ENCODE results near the gene RSPH10B2.
"Not testable (repeated sequence)": the region's sequence is repeated elsewhere in the genome, so short reads cannot be mapped to it uniquely, and the experiment has no call there.

The RSPH10B2 gene

DNA sequence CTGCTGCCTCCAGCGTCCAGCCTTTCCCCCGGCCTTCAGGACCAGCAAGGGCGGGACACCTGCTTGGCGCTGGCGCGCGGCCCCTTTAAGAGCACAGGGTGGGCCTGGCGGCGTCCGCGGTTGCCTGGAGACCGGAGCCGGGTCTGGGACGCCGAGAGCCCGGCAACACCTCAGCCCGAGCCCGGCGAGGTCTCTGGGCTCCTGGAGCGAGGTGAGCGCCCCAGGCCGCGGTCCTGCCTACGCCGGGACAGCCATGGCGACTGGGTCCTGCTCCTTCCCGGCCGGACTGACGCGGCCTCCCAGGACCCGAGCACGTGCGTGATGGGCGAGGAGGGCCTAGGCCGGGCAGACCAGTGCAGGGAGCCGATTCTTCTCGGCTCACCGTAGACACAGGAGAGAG, at the start of gene RSPH10B2:
RSPH10B2 (plus strand) TSS at position 140 of the 400 bp plus-strand sequence. CDS start 3,575 bp downstream, outside the sequence.
- DNase-seq (ENCODE audit: low read depth): not testable (repeated sequence)

GRCh38 chr7:6705959-6706665, 47.8 kb upstream of the RSPH10B2 start:
- no peak for DNase-seq (ENCODE audit: low read depth)

- peak; percentile 87 for DNase-seq (ENCODE audit: low read depth)
These were observed 47.1 kb upstream of the RSPH10B2 start, which contains the start of gene ZNF12 for GRCh38 chr7:6706666-6707407. Gene ZNF12, minus strand, starts transcription at chr7:6706947. Its CDS starts 1,774 bp downstream, at chr7:6705173.

DNA sequence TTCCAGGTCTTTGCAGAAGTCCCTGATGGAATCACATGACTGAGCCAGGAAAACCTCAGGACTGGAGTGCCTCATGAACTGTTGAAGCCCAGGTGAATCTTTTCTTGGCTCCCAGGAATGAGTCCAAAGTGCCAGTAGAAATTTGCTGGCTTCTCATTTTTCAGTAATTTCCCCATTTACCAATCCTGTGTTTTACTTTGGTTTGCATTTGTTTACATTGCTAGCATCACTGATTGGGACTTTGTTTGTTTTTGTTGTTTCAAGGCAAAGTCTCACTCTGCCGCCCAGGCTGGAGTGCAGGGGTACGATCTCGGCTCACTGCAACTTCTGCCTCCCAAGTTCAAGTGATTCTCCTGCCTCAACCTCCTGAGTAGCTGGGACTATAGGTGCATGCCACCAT, 45.6 kb upstream of the RSPH10B2 start:
- DNase-seq (ENCODE audit: low read depth): no peak

- no peak for DNase-seq (ENCODE audit: low read depth)
These were observed 44.1 kb upstream of the RSPH10B2 start for GRCh38 chr7:6709808-6710207.

DNA sequence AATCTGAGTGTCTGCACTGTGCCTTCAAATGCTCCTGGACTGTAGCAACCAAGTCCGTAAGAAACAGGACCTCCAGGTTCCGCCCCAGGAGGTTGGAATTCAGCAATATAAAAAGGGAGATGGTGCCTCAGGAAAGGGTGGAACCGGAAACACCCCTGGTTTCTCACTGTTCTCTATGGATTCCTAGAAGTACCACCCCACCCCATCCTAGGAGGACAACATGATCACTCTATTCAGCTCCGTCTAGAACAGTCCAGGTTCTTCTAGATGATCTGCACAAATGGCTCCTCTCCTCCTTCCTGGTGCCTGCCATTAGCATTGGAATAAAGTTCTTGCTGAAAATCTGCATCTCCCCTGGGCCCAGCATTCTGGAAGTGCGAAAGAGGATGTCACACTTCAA, 39.5 kb upstream of the RSPH10B2 start:
- DNase-seq (ENCODE audit: low read depth): no peak

DNA sequence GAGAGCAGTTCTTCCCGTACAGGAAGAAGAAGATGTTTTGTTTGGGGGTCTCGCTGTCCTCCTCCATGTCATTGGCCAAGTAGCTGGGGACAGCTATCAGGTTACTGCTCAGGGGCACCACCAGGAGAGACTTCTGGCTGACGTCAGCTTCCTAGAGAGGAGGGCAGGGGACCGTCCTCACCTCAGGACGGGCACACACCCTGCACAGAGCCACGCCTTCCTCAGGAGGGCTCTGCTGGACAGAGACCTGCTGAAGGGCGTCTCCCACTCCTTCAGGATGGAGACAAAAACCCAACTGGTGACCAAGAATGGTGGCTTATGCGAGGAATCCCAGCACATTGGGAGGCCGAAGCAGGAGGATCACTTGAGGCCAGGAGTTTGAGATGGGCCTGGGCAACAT, 38.0 kb upstream of the RSPH10B2 start:
- DNase-seq (ENCODE audit: low read depth): not testable (repeated sequence)

- DNase-seq (ENCODE audit: low read depth): no peak
These were observed 35.8 kb upstream of the RSPH10B2 start for GRCh38 chr7:6718124-6718523.

DNA sequence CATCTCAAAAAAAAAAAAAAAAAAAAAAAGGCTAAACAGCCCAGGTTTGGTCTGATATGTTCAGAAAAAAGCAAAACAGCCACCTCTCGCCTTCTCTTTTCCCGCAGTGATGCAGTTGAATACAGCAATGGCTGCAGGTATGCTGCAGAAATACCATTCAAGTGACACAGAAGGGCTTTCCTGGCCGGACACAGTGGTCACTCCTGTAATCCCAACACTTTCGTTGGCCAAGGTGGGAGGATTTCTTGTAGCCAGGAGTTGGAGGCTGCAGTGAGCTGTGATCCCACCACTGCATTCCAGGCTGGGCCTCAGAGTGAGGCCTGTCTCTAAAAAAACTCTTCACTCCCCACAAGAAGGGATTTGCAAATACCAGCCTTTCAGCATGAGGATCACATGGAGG, 29.6 kb upstream of the RSPH10B2 start:
- not testable (repeated sequence) for DNase-seq (ENCODE audit: low read depth)

DNA sequence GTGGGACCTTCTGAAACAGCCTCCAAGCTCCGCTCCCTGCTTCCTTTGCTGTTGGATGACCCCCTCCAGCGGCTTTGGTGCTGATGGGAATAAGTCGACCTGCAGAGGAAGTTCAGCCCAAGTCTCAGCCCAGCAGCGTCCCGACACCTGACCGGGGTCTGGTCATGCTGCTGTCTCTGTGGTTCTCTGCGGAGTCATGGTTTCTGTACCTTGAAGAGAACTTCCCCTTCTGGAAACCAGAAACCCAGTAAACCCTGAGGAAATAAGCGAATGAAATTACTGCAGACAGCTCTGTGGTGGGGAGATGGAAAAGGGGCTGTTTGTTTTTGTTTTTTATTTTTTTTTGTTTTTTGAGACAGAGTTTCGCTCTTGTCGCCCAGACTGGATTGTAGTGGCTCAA, 28.9 kb upstream of the RSPH10B2 start:
- no peak for DNase-seq (ENCODE audit: low read depth)

DNA sequence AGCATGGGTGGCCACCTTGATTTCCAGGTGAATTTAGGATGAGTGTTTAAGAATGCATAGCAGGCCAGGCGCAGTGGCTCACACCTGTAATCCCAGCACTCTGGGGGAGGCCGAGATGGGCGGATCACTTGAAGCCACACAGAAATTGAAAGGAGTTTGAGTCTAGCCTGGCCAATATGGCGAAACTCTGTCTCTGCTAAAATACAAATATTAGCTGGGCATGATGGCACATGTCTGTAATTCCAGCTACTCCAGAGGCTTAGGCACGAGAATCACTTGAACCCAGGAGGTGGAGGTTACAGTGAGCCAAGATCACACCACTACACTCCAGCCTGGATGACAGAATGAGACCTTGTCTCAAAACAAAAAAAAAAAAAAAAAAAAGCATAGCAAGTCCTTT, 27.6 kb upstream of the RSPH10B2 start:
- DNase-seq (ENCODE audit: low read depth): not testable (repeated sequence)

- no peak for DNase-seq (ENCODE audit: low read depth)
These were observed 26.2 kb upstream of the RSPH10B2 start for GRCh38 chr7:6727663-6728062.

DNA sequence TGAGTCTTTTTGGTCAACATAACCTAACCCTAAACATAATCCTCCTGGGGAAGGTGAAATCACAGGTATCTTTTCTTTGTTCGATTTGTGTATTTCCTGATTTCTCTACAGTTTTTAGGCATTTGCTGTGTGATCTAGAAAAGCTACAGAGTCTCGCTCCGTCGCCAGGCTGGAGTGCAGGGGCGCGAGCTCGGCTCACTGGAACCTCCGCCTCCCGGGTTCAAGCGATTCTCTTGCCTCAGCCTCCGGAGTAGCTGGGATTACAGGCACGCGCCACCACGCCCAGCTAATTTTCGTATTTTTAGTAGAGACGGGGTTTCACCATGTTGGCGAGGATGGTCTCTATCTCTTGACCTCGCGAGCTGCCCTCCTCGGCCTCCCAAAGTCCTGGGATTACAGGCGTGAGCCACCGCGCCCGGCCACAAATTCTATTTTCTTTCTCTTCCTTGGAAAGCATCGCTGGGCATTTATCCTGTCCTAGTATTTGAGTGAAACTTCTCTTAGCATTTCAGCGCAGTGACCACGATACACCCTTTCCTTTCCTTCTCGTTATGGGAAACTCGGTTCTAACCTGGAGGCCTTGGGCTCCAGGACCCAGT, 24.9 kb upstream of the RSPH10B2 start:
- DNase-seq (ENCODE audit: low read depth): not testable (repeated sequence)

DNA sequence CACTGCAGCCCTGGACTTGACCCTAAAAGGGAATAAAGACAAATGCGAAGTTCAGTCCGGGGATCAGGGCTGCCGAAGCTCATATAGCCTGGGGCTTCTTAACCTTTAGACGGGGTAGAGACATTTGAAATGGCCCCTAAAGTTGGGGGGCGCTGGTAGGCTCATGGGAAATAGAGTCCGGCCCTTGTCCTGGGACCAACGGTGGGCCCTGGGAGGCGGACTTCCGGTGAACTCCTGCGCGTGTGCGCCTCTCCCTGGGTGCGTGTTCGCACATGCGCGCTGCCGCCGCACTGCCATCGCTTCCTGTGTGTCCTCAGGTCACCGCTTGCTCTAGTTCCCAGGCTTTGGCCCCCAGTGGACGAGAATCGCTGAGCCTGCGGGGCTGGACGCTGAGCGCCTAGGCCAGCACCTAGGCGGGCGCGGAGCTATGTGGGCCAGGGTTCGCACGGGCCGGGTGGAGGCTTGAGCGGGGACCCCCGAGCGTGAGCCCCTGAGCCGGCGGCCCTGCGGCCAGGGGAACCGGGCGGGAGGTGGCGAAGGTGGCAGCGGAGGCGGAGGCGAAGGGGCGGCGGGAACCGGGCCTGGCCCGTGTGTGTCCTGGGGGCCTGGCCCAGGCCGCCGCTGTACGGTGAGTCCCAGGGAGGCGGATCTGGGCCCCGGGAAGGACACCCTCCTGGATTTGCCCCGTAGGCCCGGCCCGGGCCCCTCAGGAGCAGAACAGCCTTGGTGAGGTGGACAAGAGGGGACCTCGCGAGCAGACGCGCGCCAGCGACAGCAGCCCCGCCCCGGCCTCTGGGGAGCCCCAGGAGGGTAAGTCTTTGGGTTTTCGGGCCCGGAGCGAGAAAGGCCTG, 24.2 kb upstream of the RSPH10B2 start:
- DNase-seq (ENCODE audit: low read depth): peak; percentile 55

- no peak for DNase-seq (ENCODE audit: low read depth)
These were observed 23.6 kb upstream of the RSPH10B2 start for GRCh38 chr7:6730343-6730633.

DNA sequence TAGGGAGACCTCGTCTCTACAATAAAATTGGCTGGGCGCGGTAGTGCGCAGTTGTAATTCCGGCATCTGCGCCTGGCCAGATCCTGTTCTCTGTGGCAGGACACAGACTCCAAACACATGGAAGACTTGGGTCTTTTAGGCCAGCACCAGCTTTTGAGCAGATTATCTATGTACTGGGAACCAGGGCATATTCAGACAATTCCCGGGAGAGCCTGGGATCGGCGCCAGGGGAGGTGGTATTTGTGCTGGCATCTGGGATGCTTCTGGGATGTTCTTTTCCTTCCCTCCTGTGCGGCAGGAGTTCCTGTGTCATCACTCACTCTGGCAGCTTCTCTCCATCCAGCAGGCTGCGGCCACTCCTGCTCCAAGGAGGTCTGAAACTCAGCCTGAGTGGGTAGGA, 15.5 kb upstream of the RSPH10B2 start:
- not testable (repeated sequence) for DNase-seq (ENCODE audit: low read depth)

GRCh38 chr7:6744410-6745100, 9.3 kb upstream of the RSPH10B2 start:
- DNase-seq (ENCODE audit: low read depth): not testable (repeated sequence)

DNA sequence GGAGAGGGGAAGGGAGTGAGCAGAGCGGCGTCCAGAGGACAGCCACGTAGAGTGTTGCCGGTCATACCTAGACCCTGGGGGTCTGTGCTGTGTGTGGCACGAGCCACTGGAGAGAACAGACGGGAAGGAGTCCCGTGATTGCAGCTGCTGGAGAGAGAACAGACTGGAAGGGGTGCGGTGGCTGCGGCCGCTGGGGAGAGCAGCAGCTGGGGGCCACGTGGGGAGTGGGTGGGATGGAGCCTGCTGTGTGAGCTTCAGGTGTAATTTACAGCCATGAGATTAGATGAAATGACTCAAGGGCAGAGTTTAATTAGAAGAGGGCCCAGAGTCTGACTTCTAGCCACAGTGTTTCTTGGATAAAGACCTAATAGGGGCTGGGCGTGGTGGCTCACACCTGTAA, 4.6 kb upstream of the RSPH10B2 start:
- DNase-seq (ENCODE audit: low read depth): not testable (repeated sequence)

- DNase-seq (ENCODE audit: low read depth): not testable (repeated sequence)
These were observed 3.7 kb upstream of the RSPH10B2 start for GRCh38 chr7:6750173-6750572.

DNA sequence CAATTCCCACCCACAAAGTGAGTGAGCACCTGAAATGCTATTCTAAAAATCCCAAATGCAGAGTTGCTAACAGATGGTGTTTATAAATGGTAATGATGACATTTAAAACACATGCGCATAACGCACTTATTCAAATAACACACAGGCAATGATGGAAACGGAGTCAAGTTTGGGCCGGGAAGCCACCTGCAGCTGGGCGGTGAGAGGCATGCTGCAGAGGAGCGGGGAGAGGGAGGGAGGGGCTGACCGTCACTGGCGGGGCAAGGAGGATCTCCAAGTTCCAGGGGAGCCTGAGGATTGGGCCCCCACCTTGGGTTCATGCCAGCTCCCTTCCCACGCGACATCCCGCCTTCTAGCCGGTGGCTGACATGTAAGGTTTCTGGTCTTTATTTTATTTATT, 7.3 kb downstream of the RSPH10B2 start:
- not testable (repeated sequence) for DNase-seq (ENCODE audit: low read depth)

- not testable (repeated sequence) for DNase-seq (ENCODE audit: low read depth)
These were observed 27.7 kb downstream of the RSPH10B2 start for GRCh38 chr7:6781581-6781980.

DNA sequence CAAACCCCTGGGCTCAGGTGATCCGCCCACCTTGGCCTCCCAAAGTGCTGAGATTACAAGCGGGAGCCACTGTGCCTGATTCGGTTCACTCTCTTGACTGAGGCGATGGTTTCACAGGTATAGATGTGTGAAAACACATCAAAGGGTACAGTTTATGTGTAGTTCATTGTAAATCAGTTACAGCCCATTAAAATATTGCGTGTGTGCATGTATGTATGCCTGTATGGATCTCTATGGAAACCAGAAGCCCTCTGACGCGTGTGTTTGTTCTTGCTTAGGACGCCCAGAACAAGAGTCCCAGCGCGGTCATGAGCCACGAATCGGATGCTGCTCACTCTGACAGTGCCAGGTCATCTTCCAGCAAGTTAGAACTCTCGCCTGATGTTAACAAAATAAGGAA, 35.5 kb downstream of the RSPH10B2 start:
- not testable (repeated sequence) for DNase-seq (ENCODE audit: low read depth)
